Transverse colon (tissue), 4 donors: ENCODE measurements around the gene MED27.

Experiments used
- CTCF ChIP-seq, 5 experiments: fragments of 200-600 bp in 3 of 5; fragments of 450-650 bp in 2 of 5; sonication (generic) in 3 of 5; IDR thresholded peaks; 1 replicate in 2 of 5; 2 replicates in 3 of 5; pipeline ENCODE4 v1.5.1; 2016 to 2017; ENCODE audit warnings: antibody characterized with exemption in 5 of 5, inconsistent platforms in 3 of 5, mild to moderate bottlenecking in 2 of 5, moderate library complexity in 1 of 5
- POLR2A ChIP-seq: fragments of 450-650 bp; IDR thresholded peaks from one replicate; pipeline ENCODE4 v1.6.1; 2016; ENCODE audit warnings: antibody characterized with exemption, mild to moderate bottlenecking, moderate library complexity
- POLR2AphosphoS5 ChIP-seq, 3 donors: sonication (generic); formaldehyde crosslinking; IDR thresholded peaks; one replicate each; pipeline ENCODE4 v1.6.1; 2016; ENCODE audit warnings: antibody characterized with exemption in 3 of 3

- TF ChIP-seq CTCF (IDR thresholded peaks at IDR 0.05) (no peak), POLR2A (no peak), POLR2AphosphoS5 (IDR thresholded peaks at IDR 0.05) (no peak)
These were observed 2.5 kb upstream of the MED27 start for GRCh38 chr9:132082188-132082587.
